ENCODE measurements around the gene RUNX1. TPM values are rescaled to one million over a fixed set of nuclear protein-coding genes. Genes with fewer than 3 reads are reported as not detected.

Gene RUNX1
- total and polyA plus RNA-seq, 2 of the 13 experiments (the other 11 are each of a cell fraction or from before 2014, with no cell fraction given) = 5.4 to 6.4 TPM

- TF ChIP-seq GMEB1 (CRISPR knock-in tag; IDR thresholded peaks at IDR 0.05; ENCODE audit: borderline replicate concordance) = no peak
- no peak for TF ChIP-seq ZNF276 (CRISPR knock-in tag; IDR thresholded peaks at IDR 0.05; ENCODE audit: low read depth)
- TF ChIP-seq ZNF44 (CRISPR knock-in tag; IDR thresholded peaks at IDR 0.05) = no peak
- no peak for TF ChIP-seq STAT5B (CRISPR knock-in tag; IDR thresholded peaks at IDR 0.05)
- no peak for TF ChIP-seq ZC3H13 (CRISPR knock-in tag; IDR thresholded peaks at IDR 0.05)
- TF ChIP-seq KDM5A (IDR thresholded peaks at IDR 0.05; ENCODE audit: borderline replicate concordance, low read length) = no peak
- no peak for TF ChIP-seq ZBTB25 (CRISPR knock-in tag; IDR thresholded peaks at IDR 0.05)
- TF ChIP-seq ZNF589 (CRISPR knock-in tag; conservative IDR thresholded peaks at IDR 0.05) = no peak
- no peak for TF ChIP-seq SMARCE1 (IDR thresholded peaks at IDR 0.05; ENCODE audit: borderline replicate concordance)
- TF ChIP-seq ZBTB4 (CRISPR knock-in tag; IDR thresholded peaks at IDR 0.05; ENCODE audit: borderline replicate concordance) = no peak
- TF ChIP-seq AKAP8 (CRISPR knock-in tag; IDR thresholded peaks at IDR 0.05) = no peak
- TF ChIP-seq ATF2 (CRISPR knock-in tag; IDR thresholded peaks at IDR 0.05) = no peak
- no peak for TF ChIP-seq ZBTB33 (CRISPR knock-in tag; IDR thresholded peaks at IDR 0.05)
- TF ChIP-seq ARID2 (CRISPR knock-in tag; IDR thresholded peaks at IDR 0.05; ENCODE audit: borderline replicate concordance) = no peak
- no peak for TF ChIP-seq ZNF703 (CRISPR knock-in tag; IDR thresholded peaks at IDR 0.05; ENCODE audit: borderline replicate concordance)
- TF ChIP-seq ZNF124 (CRISPR knock-in tag; IDR thresholded peaks at IDR 0.05) = no peak
- TF ChIP-seq FOXK2 (IDR thresholded peaks at IDR 0.05) = no peak
- TF ChIP-seq ZNF136 (CRISPR knock-in tag; IDR thresholded peaks at IDR 0.05; ENCODE audit: low read depth) = no peak
- no peak for TF ChIP-seq CBX1 (IDR thresholded peaks at IDR 0.05; ENCODE audit: low read depth)
These were observed 29.5 kb downstream of the RUNX1 start (continued) for GRCh38 chr21:35019631-35020032.

Data from HepG2 (cell line).